ENCODE measurements around the gene BMP8A. TPM values are rescaled to one million over a fixed set of nuclear protein-coding genes. Genes with fewer than 3 reads are reported as not detected.
"Not testable (repeated sequence)": the region's sequence is repeated elsewhere in the genome, so short reads cannot be mapped to it uniquely, and the experiment has no call there.

Gene BMP8A
- total RNA-seq, 1 donor from 2014 or later = 0.16 TPM

DNA sequence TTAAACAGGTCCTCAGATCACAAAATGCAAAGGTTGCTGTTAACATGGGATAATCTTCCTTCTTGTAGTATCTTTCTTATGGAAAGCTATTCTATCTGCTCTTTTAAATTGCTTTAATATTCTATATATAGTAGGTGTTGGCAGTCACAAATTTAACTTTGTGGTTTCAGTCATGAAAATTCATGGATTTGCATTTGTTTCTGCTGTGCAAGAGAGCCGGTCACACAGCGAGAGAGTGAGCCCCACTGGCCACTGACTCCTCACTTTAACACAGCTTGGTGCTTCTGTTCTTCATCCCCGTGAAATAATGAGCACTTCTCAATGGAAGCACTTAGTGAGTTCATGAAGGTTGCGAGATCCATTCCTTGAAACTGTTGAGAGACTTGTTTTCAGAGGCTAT is 18.1 kb upstream of the BMP8A start:
- intact Hi-C loops (cut with micrococcal nuclease) = no loop called here
- peaks cover 30% of the 10 kb centered on the region for H3K4me1 ChIP-seq
- no peak overlapping the region for H3K4me3 ChIP-seq
- peak overlapping the region; percentile 22 for H3K27ac ChIP-seq (replicated peaks)
- no peaks in the 10 kb centered on the region for H3K9me3 ChIP-seq (replicated peaks)
- TF ChIP-seq, protein P1, sequence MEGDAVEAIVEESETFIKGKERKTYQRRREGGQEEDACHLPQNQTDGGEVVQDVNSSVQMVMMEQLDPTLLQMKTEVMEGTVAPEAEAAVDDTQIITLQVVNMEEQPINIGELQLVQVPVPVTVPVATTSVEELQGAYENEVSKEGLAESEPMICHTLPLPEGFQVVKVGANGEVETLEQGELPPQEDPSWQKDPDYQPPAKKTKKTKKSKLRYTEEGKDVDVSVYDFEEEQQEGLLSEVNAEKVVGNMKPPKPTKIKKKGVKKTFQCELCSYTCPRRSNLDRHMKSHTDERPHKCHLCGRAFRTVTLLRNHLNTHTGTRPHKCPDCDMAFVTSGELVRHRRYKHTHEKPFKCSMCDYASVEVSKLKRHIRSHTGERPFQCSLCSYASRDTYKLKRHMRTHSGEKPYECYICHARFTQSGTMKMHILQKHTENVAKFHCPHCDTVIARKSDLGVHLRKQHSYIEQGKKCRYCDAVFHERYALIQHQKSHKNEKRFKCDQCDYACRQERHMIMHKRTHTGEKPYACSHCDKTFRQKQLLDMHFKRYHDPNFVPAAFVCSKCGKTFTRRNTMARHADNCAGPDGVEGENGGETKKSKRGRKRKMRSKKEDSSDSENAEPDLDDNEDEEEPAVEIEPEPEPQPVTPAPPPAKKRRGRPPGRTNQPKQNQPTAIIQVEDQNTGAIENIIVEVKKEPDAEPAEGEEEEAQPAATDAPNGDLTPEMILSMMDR (IDR thresholded peaks at IDR 0.05; ENCODE audit: borderline replicate concordance) = no peak
- peaks cover 79% of the 10 kb centered on the region for H3K36me3 ChIP-seq
- no peaks in the 10 kb centered on the region for H3K27me3 ChIP-seq (ENCODE audit: low read depth)
- no peak for DNase-seq

DNA sequence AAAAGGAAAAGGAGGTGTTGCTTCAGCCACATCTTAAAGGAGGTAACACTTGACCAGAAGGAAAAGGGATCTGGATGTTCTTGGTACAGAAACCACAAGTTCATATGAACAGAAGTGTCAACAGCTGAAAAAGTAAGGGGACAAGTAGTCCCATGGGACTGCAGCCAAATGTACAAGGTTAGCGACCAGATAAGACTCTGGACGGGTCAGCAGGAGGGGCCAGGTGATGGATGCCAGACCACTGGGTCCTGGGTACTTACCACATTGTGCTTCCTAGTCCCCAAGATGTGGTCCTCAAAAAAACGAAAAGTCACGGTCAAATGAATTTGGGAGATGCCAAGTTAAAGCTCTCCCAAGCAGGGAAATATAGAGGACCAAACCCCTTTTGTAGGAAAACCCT is 16.6 kb upstream of the BMP8A start:
- Histone ChIP-seq H3K27ac (replicated peaks) (peak overlapping the region; percentile 80), H3K4me1 (peaks cover 29% of the 10 kb centered on the region), H3K9me3 (replicated peaks) (no peaks in the 10 kb centered on the region), H3K36me3 (peaks cover 78% of the 10 kb centered on the region), H3K4me3 (no peak overlapping the region), H3K27me3 (ENCODE audit: low read depth) (no peaks in the 10 kb centered on the region)
- TF ChIP-seq, protein P1 (IDR thresholded peaks at IDR 0.05; ENCODE audit: borderline replicate concordance) = no peak
- intact Hi-C loops (cut with micrococcal nuclease) = no loop called here
- peak; percentile 41 for DNase-seq

DNA sequence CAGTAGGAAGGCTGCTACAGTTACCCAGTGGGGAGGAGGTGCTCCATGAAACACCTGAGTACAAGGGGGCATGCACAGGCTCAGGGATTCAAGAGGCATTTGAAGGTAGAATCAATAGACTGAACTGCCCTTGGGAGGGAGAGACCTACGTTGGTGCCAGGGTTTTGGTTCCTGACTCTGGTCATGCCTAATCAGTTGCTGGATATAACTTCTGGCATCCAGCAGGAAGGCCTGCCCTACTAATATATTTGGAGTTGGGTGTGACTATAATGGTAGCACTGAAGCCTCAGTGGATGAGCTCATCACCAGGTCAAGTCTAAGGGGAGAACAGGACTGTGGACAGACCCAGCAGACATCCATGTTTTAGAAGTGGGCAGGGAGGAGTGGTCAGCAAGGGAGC is 15.9 kb upstream of the BMP8A start:
- H3K27ac ChIP-seq (replicated peaks) = peak overlapping the region; percentile 80
- H3K4me3 ChIP-seq; DNase-seq; H3K9me3 ChIP-seq (replicated peaks); intact Hi-C loops (cut with micrococcal nuclease); H3K27me3 ChIP-seq (ENCODE audit: low read depth): not testable (repeated sequence)
- H3K36me3 ChIP-seq = peaks cover 78% of the 10 kb centered on the region
- H3K4me1 ChIP-seq = peaks cover 22% of the 10 kb centered on the region

DNA sequence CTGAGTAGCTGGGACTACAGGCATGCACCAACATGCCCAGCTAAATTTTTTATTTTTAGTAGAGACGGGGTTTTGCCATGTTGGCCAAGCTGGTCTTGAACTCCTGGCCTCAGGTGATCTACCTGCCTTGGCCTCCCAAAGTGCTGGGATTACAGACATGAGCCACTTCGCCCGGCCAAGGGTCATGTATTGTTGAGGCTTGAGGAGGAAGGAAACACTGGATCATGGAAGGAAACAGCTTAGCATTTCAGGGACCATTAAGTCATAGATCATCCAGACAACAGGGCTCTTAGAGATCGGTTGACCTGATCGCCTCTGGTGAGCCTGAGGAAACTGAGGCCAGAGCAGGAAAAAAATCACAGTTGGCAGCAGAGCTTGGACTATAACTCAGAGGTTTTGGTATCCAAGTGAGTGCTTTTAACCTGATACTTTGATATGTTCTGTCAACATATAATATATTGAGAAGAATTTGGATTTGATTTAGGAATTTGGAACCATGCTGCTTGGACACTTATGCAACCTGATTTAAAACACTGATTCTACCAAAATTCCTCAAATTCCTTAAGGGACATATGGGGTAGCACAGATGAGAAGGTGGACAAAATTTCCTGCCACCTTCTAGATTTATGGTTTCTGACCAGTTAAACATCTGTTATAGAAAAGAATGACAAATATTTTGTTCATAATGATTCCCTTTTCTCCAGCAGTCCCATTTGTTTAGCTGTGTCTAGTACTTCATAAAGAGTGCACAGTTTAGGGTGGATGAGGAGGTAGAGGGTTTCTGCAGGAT is 13.1 kb upstream of the BMP8A start:
- no peak overlapping the region for H3K4me3 ChIP-seq
- no peak overlapping the region for H3K27ac ChIP-seq (replicated peaks)
- TF ChIP-seq, protein P1 (IDR thresholded peaks at IDR 0.05; ENCODE audit: borderline replicate concordance) = no peak
- peaks cover 76% of the 10 kb centered on the region for H3K36me3 ChIP-seq
- intact Hi-C loops (cut with micrococcal nuclease) = no loop called here
- no peaks in the 10 kb centered on the region for H3K9me3 ChIP-seq (replicated peaks)
- DNase-seq = no peak
- H3K4me1 ChIP-seq = peaks cover 22% of the 10 kb centered on the region
- H3K27me3 ChIP-seq (ENCODE audit: low read depth) = no peaks in the 10 kb centered on the region

DNA sequence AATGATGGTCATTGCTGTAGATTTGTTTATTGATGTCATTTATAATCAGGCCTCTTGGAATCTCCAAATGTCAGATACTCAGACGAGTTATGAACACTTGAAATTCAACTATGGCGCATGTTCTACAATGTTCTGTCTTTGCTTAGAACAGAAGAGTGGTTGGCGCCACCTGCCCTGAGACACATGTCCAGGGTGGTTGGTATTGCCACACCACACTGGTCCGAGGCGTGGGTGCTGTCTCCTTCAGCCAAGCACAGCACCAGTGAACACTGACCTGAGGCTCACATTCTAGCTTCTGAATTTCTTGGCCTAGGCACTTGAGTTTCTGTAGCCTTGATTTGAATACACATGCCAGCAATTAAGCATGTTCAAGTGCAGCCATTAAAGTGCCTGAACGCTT is 10.1 kb upstream of the BMP8A start:
- intact Hi-C loops (cut with micrococcal nuclease) = no loop called here
- Histone ChIP-seq H3K4me1 (peaks cover 19% of the 10 kb centered on the region), H3K4me3 (no peak overlapping the region), H3K27ac (replicated peaks) (no peak overlapping the region), H3K36me3 (peaks cover 89% of the 10 kb centered on the region), H3K9me3 (replicated peaks) (no peaks in the 10 kb centered on the region), H3K27me3 (ENCODE audit: low read depth) (no peaks in the 10 kb centered on the region)
- DNase-seq = no peak
- TF ChIP-seq, protein P1 (IDR thresholded peaks at IDR 0.05; ENCODE audit: borderline replicate concordance) = no peak

DNA sequence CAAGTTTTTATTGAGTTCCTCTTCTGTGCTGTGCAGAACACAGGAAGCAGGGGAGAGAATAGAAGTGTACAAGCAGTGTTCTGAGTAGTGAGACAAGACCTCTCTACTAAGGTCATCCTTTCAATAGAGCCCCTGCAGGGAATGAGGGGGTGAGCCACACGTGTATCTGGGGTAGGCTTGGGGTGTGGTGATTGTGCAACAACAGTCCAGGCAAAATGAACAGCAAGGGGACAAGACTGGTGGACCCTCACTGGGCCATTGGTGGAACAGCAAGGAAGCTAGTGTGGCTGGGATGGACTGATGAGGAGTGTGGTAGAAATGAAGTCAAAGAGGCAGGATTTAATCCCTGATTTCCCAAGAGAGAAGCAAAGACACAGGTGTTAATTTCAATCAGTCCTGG is 8.2 kb upstream of the BMP8A start:
- TF ChIP-seq, protein P1 (IDR thresholded peaks at IDR 0.05; ENCODE audit: borderline replicate concordance) = no peak

More for the DNA sequence above, 8.2 kb upstream of the BMP8A start:
- Histone ChIP-seq H3K36me3 (peaks cover 94% of the 10 kb centered on the region), H3K4me3 (no peak overlapping the region), H3K27me3 (ENCODE audit: low read depth) (no peaks in the 10 kb centered on the region), H3K27ac (replicated peaks) (no peak overlapping the region), H3K4me1 (peaks cover 19% of the 10 kb centered on the region), H3K9me3 (replicated peaks) (no peaks in the 10 kb centered on the region)
- no peak for DNase-seq
- intact Hi-C loops (cut with micrococcal nuclease) = no loop called here
